ENCODE measurements around the gene CASZ1.

- TF ChIP-seq POLR2A (IDR thresholded peaks at IDR 0.05; ENCODE audit: low read length) (no peak), CTCF (IDR thresholded peaks at IDR 0.05) (no peak), RNF2 (IDR thresholded peaks at IDR 0.05; ENCODE audit: borderline replicate concordance, low read depth) (no peak), RAD21 (conservative IDR thresholded peaks at IDR 0.05 in 1 of 2, IDR thresholded peaks at IDR 0.05 in 1 of 2) (no peak), MYC (IDR thresholded peaks at IDR 0.05; ENCODE audit: borderline replicate concordance, low read length) (no peak), MAX (IDR thresholded peaks at IDR 0.05) (no peak), CEBPB (IDR thresholded peaks at IDR 0.05) (no peak), POLR2AphosphoS2 (conservative IDR thresholded peaks at IDR 0.05; ENCODE audit: low read length) (no peak), E2F6 (IDR thresholded peaks at IDR 0.05; ENCODE audit: borderline replicate concordance, low read depth) (no peak), CBX2 (IDR thresholded peaks at IDR 0.05; ENCODE audit: borderline replicate concordance, low read depth) (no peak)
These were observed 118.7 kb downstream of the CASZ1 start for GRCh38 chr1:10677491-10678391.
